Measurements from ENCODE around the gene MAML3. TPM values are rescaled to one million over a fixed set of nuclear protein-coding genes. Genes with fewer than 3 reads are reported as not detected.
A peak's percentile ranks its signal among the peaks of the same experiment; 100 is the strongest.

The MAML3 gene
- total RNA-seq, 1 donor from 2014 or later: 59.4 TPM

DNA sequence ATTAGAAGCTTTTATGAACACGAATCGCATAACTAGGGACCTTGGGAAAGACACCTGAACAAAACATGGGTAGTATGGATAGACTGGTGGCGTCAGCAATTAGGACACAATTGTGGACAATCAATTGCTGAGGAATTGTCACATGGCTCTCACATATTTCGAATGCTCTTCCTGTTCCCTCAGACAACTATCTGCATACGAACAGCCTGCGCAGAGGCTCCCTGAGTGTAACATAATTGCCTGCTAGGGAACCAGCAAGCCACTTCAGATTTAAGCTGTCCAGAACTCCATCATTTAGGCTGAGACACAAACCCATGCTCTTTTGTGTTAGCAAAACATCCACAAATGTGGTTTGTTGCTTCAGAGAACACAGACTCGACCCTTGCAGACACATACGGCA, 327.6 kb downstream of the MAML3 start:
- peaks cover 6% of the 10 kb centered on the region for H3K27me3 Mint-ChIP-seq (ENCODE audit: unreplicated experiment)
- H3K9me3 Mint-ChIP-seq (ENCODE audit: unreplicated experiment): peaks cover 5% of the 10 kb centered on the region
- H3K27ac Mint-ChIP-seq (ENCODE audit: unreplicated experiment): peak overlapping the region; percentile 68
- H3K4me1 Mint-ChIP-seq (ENCODE audit: low read depth, unreplicated experiment): peaks cover 65% of the 10 kb centered on the region
- DNase-seq: no peak
- peaks cover 5% of the 10 kb centered on the region for H3K36me3 Mint-ChIP-seq (ENCODE audit: unreplicated experiment)
- H3K4me3 Mint-ChIP-seq (ENCODE audit: unreplicated experiment): peak overlapping the region; percentile 5
- TF ChIP-seq, protein P1, sequence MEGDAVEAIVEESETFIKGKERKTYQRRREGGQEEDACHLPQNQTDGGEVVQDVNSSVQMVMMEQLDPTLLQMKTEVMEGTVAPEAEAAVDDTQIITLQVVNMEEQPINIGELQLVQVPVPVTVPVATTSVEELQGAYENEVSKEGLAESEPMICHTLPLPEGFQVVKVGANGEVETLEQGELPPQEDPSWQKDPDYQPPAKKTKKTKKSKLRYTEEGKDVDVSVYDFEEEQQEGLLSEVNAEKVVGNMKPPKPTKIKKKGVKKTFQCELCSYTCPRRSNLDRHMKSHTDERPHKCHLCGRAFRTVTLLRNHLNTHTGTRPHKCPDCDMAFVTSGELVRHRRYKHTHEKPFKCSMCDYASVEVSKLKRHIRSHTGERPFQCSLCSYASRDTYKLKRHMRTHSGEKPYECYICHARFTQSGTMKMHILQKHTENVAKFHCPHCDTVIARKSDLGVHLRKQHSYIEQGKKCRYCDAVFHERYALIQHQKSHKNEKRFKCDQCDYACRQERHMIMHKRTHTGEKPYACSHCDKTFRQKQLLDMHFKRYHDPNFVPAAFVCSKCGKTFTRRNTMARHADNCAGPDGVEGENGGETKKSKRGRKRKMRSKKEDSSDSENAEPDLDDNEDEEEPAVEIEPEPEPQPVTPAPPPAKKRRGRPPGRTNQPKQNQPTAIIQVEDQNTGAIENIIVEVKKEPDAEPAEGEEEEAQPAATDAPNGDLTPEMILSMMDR (IDR thresholded peaks at IDR 0.05; ENCODE audit: partially characterized antibody, unreplicated experiment): no peak

DNA sequence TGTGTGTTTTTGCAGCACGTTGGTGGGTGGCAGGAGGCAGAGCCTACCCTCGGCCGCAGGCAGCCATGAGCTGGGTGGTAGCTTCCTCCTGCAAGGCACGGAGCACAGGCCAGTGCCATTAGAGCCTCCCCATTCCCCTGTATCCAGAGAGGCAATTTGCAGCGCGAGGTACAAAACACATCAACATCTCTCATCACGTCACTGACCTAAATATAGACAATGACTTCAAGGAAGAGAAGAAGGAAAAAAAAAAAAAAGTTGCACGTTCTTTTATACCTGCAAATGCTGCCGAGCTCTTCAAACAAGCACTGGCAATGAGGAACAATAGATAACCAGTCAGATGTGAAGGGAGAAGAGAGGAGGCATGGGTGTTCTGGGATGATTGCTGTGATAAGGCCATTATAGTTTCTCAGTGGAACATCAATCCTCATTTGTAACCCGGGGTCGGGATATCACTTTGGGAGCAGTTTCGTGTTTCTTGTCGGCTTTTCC, 328.4 kb downstream of the MAML3 start:
- Mint-ChIP-seq H3K4me1 (ENCODE audit: low read depth, unreplicated experiment) (peaks cover 59% of the 10 kb centered on the region), H3K36me3 (ENCODE audit: unreplicated experiment) (peaks cover 5% of the 10 kb centered on the region), H3K4me3 (ENCODE audit: unreplicated experiment) (peak overlapping the region; percentile 31), H3K27me3 (ENCODE audit: unreplicated experiment) (peaks cover 5% of the 10 kb centered on the region), H3K27ac (ENCODE audit: unreplicated experiment) (peak overlapping the region; percentile 89), H3K9me3 (ENCODE audit: unreplicated experiment) (peaks cover 8% of the 10 kb centered on the region)
- TF ChIP-seq, protein P1 (IDR thresholded peaks at IDR 0.05; ENCODE audit: partially characterized antibody, unreplicated experiment): no peak
- DNase-seq: no peak

DNA sequence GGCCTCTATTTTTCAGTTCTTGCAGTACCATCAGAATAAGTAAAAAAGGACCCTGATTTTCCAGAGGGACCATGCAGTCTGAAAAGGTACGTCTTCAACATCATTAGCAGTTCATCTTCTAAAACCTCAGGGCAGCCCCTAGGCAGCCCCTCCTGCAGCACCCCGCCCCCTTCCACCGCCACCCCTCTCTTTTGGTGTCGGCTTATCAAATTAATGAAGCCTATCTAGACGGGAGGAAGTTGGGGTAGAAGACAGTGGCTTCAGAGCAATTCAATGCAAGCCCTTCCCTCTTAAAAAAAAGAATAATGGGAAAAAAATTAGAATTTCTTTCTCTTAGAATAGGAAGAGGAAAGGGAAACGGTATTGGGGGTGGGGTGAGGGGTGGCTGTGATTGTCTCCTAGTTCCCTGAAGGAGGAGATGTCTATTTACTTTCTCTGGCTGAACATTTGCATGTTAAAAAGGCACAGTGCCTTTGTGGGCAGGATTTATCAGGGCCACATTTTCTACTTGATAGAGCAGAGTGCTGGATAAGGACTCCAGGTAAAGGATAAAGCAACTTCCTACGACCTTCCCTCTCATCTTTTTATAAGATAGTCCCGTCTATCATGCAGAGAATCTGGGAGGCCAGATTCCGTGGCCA, 329.0 kb downstream of the MAML3 start:
- Mint-ChIP-seq H3K4me1 (ENCODE audit: low read depth, unreplicated experiment) (peaks cover 58% of the 10 kb centered on the region), H3K4me3 (ENCODE audit: unreplicated experiment) (peak overlapping the region; percentile 36), H3K36me3 (ENCODE audit: unreplicated experiment) (peaks cover 5% of the 10 kb centered on the region)

DNA sequence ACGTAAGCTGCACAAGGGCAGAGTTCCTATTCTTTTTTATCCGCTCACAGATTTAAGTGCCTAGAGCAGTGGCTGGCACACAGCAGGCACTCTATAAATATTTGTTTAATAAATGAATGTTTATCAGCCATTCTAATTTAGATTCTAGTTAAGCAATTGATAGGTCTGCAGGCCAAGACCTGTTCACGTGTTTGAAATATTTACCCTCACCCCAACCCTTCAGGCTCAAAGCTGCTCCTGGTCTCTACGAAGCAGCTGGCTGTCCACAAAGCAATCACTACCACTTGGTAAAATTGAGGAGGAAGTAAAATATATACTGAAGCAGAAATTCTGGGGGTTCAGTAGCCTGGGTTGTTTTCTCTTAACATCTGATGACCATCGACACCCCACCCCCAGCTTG, 330.2 kb downstream of the MAML3 start:
- H3K27ac Mint-ChIP-seq (ENCODE audit: unreplicated experiment): peak overlapping the region; percentile 44
- no peaks in the 10 kb centered on the region for H3K36me3 Mint-ChIP-seq (ENCODE audit: unreplicated experiment)
- H3K9me3 Mint-ChIP-seq (ENCODE audit: unreplicated experiment): peaks cover 8% of the 10 kb centered on the region
- peaks cover 56% of the 10 kb centered on the region for H3K4me1 Mint-ChIP-seq (ENCODE audit: low read depth, unreplicated experiment)
- TF ChIP-seq, protein P1 (IDR thresholded peaks at IDR 0.05; ENCODE audit: partially characterized antibody, unreplicated experiment): no peak
- H3K4me3 Mint-ChIP-seq (ENCODE audit: unreplicated experiment): no peak overlapping the region
- DNase-seq: no peak
- peaks cover 3% of the 10 kb centered on the region for H3K27me3 Mint-ChIP-seq (ENCODE audit: unreplicated experiment)

More for the DNA sequence above, 329.0 kb downstream of the MAML3 start:
- Mint-ChIP-seq H3K27ac (ENCODE audit: unreplicated experiment) (peak overlapping the region; percentile 89), H3K27me3 (ENCODE audit: unreplicated experiment) (peaks cover 5% of the 10 kb centered on the region), H3K9me3 (ENCODE audit: unreplicated experiment) (peaks cover 8% of the 10 kb centered on the region)
- DNase-seq: no peak
- TF ChIP-seq, protein P1 (IDR thresholded peaks at IDR 0.05; ENCODE audit: partially characterized antibody, unreplicated experiment): no peak

DNA sequence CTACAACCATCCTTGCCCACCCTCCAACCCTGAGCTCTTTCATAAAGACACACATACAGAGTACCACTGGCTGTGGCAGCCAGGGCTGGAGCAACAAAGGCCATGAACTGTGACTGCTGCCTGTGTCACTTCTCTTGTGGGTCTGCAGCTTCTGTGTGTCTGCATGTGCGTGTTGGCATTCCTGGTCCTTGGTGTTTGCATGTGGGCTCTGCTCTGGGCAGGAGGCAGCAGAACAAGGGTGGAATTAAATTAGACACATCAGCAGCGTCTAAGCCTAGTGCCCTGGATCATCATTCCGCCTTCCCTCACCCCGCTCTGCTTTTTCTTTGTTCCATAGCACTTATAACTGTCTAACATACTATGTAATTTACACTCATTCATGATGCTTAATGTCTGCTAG, 330.6 kb downstream of the MAML3 start:
- Mint-ChIP-seq H3K4me3 (ENCODE audit: unreplicated experiment) (no peak overlapping the region), H3K9me3 (ENCODE audit: unreplicated experiment) (peaks cover 8% of the 10 kb centered on the region), H3K36me3 (ENCODE audit: unreplicated experiment) (no peaks in the 10 kb centered on the region), H3K27me3 (ENCODE audit: unreplicated experiment) (peaks cover 3% of the 10 kb centered on the region), H3K4me1 (ENCODE audit: low read depth, unreplicated experiment) (peaks cover 57% of the 10 kb centered on the region), H3K27ac (ENCODE audit: unreplicated experiment) (peak overlapping the region; percentile 44)
- no peak for DNase-seq
- TF ChIP-seq, protein P1 (IDR thresholded peaks at IDR 0.05; ENCODE audit: partially characterized antibody, unreplicated experiment): no peak
